IPS-15b (cell line): ENCODE data around the gene ZFYVE27.

Experiments
- H3K27me3 ChIP-seq: one replicate; pipeline ENCODE4 v1.6.1; 2013; ENCODE audit warnings: low read length; ENCODE audit not compliant: control insufficient read depth, insufficient read depth
- H3K36me3 ChIP-seq: one replicate; pipeline ENCODE4 v1.6.1; 2013; ENCODE audit warnings: low read length; ENCODE audit not compliant: control insufficient read depth, insufficient read depth
- H3K4me1 ChIP-seq: one replicate; pipeline ENCODE4 v1.6.1; 2013; ENCODE audit warnings: mild to moderate bottlenecking, low read length; ENCODE audit not compliant: control insufficient read depth, insufficient read depth
- H3K4me3 ChIP-seq: one replicate; pipeline ENCODE4 v1.5.1; 2013; ENCODE audit warnings: low read depth, low read length
- H3K9ac ChIP-seq: one replicate; pipeline ENCODE4 v1.6.1; 2013; ENCODE audit warnings: low read depth, mild to moderate bottlenecking, low read length
- H3K9me3 ChIP-seq: one replicate; pipeline ENCODE4 v1.6.1; 2013; ENCODE audit warnings: mild to moderate bottlenecking, low read length; ENCODE audit not compliant: control insufficient read depth, insufficient read depth

ZFYVE27 gene

GRCh38 chr10:97759158-97759887, 22.4 kb downstream of the ZFYVE27 start:
- no peaks in the 10 kb centered on the region for H3K4me1 ChIP-seq
- no peak overlapping the region for H3K4me3 ChIP-seq
- H3K36me3 ChIP-seq: peaks cover 40% of the 10 kb centered on the region
- no peaks in the 10 kb centered on the region for H3K9me3 ChIP-seq
- H3K9ac ChIP-seq: no peak overlapping the region
- no peaks in the 10 kb centered on the region for H3K27me3 ChIP-seq

- H3K9ac ChIP-seq: no peak overlapping the region
- H3K4me1 ChIP-seq: no peaks in the 10 kb centered on the region
- no peaks in the 10 kb centered on the region for H3K27me3 ChIP-seq
- H3K36me3 ChIP-seq: peaks cover 36% of the 10 kb centered on the region
- H3K9me3 ChIP-seq: no peaks in the 10 kb centered on the region
- H3K4me3 ChIP-seq: no peak overlapping the region
These were observed 23.0 kb downstream of the ZFYVE27 start for GRCh38 chr10:97759946-97760345.

DNA sequence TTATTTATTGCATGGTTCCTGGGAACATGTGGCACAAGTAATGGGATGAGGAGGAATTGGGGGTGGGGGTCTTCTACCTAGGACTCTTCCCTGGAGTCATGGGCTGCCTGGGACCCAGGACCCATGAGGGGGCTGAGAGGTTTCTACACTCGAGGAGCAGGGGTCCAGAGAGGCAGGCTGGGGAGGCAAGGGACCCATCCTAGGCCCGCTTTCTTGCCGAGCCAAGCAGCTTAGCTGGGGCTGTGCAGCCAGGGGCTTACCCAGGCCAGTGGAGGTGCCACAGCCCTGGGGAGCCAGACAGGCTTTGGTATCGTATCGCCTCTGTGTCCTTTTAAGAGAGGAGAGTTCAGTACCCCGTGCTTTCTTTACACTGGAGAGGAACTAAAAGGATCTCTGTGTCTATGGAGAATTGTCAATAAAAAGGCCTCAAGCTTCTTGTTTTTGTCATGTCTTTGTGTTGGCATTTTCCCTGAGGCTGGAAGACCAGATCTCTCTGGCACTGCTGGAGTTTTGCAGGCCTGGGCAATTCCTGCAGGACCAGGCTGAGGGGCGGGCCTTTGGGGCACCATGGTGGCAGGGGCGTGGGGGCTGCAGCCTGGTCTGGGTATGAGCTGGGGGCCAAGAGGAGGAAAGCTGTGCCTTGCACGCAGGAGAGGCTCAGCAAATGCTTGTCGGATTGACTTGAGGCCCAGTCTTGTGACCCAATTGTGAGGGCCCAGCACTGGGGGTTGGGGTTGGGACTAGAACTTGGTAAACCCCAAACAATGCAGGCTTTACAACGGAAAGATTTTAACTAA, 23.7 kb downstream of the ZFYVE27 start:
- peaks cover 30% of the 10 kb centered on the region for H3K36me3 ChIP-seq
- H3K4me3 ChIP-seq: no peak overlapping the region
- H3K4me1 ChIP-seq: no peaks in the 10 kb centered on the region
- H3K9me3 ChIP-seq: no peaks in the 10 kb centered on the region
- no peaks in the 10 kb centered on the region for H3K27me3 ChIP-seq
- no peak overlapping the region for H3K9ac ChIP-seq

GRCh38 chr10:97761331-97761865, 24.5 kb downstream of the ZFYVE27 start:
- no peaks in the 10 kb centered on the region for H3K9me3 ChIP-seq
- no peak overlapping the region for H3K4me3 ChIP-seq
- no peaks in the 10 kb centered on the region for H3K27me3 ChIP-seq
- no peak overlapping the region for H3K9ac ChIP-seq
- H3K36me3 ChIP-seq: peaks cover 23% of the 10 kb centered on the region
- no peaks in the 10 kb centered on the region for H3K4me1 ChIP-seq

DNA sequence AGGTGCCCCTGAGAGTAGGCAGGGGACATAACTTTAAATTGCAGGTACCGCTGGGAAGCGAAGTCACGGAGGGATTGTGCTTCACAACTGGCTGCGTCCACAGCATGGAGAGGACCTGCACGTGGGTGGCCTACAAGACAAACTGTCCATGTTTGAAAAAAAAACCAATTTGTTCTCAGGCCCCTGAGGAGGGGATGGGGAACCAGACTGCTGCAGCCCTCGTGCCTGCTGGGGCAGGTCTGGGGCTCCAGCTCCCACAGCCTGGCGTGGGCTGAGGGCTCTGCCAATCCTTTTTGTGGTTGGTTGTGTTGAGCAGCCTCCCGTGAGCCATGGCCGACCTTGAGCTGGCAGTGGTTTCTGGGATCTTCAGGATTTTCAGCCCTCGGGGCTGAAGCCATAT, 25.1 kb downstream of the ZFYVE27 start:
- Histone ChIP-seq H3K4me1 (no peaks in the 10 kb centered on the region), H3K4me3 (no peak overlapping the region)

GRCh38 chr10:97762816-97763215, 25.9 kb downstream of the ZFYVE27 start:
- Histone ChIP-seq H3K9ac (no peak overlapping the region), H3K27me3 (no peaks in the 10 kb centered on the region), H3K4me1 (no peaks in the 10 kb centered on the region), H3K36me3 (peaks cover 14% of the 10 kb centered on the region), H3K4me3 (no peak overlapping the region), H3K9me3 (no peaks in the 10 kb centered on the region)

More for the DNA sequence above, 25.1 kb downstream of the ZFYVE27 start:
- Histone ChIP-seq H3K27me3 (no peaks in the 10 kb centered on the region), H3K9me3 (no peaks in the 10 kb centered on the region), H3K36me3 (peaks cover 16% of the 10 kb centered on the region), H3K9ac (no peak overlapping the region)

DNA sequence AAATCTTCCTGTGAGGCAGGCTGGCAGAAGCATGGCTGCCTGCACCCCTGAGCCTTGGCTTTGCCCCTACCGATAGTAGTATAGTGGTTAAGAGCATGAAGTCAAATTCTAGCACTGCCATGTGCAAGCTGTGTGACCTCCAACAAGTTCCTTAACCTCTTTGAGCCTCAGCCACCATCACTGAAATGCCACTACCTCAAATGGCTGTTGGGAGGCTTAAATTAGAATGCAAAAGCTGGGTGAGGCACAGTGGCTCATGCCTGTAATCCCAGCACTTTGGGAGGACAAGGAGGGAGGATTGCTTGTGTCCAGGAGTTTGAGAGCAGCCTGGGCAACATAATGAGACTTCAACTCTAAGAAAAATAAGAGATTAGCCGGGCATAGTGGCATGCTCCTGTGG, 26.5 kb downstream of the ZFYVE27 start:
- H3K27me3 ChIP-seq: no peaks in the 10 kb centered on the region
- no peak overlapping the region for H3K4me3 ChIP-seq
- no peak overlapping the region for H3K9ac ChIP-seq
- H3K36me3 ChIP-seq: peaks cover 14% of the 10 kb centered on the region
- no peaks in the 10 kb centered on the region for H3K4me1 ChIP-seq
- H3K9me3 ChIP-seq: no peaks in the 10 kb centered on the region

DNA sequence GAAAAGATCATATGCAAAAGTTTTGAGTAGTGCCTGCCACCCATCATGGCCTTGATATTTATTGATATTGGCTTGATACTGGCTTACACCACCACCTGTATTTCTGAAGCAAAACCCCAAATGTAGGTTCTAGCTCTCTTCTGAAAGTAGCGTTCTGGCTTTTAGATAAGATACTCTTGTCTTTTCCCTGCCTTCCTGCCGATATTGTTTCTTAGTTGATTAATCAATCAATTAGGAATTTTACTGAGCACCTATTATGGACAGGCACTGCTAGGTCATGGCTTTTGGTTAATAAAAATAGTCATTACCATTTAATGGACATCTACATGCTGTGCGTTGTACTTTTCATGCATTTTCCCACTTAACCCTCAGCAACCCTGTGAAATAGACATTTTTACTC, 27.0 kb downstream of the ZFYVE27 start:
- H3K9me3 ChIP-seq: no peaks in the 10 kb centered on the region
- no peak overlapping the region for H3K4me3 ChIP-seq
- no peak overlapping the region for H3K9ac ChIP-seq
- no peaks in the 10 kb centered on the region for H3K4me1 ChIP-seq
- peaks cover 14% of the 10 kb centered on the region for H3K36me3 ChIP-seq
- peaks cover 2% of the 10 kb centered on the region for H3K27me3 ChIP-seq

DNA sequence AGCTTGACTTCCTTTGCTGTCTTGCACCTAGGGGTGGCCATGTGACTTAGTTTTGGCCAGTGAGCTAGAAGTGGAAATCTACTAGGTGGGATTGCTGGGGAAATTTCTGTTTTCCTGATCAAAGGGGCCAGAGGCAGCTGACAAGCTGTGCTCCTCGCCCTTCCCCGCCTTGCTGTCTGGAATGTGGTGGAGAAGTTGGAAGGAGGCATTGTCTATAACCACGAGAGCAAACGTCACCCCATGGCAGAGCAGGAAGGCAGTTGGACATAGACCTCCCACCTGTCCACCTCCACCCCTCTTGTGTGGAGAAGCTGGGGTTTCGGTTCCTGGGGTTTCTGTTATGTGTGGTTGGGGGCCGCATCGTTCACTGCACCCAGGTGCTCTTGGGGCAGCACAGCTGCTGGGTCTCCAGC, 27.6 kb downstream of the ZFYVE27 start:
- Histone ChIP-seq H3K4me1 (no peaks in the 10 kb centered on the region), H3K27me3 (peaks cover 8% of the 10 kb centered on the region), H3K4me3 (no peak overlapping the region), H3K9me3 (no peaks in the 10 kb centered on the region), H3K36me3 (peaks cover 10% of the 10 kb centered on the region), H3K9ac (no peak overlapping the region)

- Histone ChIP-seq H3K4me1 (no peaks in the 10 kb centered on the region), H3K27me3 (peaks cover 15% of the 10 kb centered on the region), H3K9me3 (no peaks in the 10 kb centered on the region), H3K9ac (no peak overlapping the region), H3K4me3 (no peak overlapping the region), H3K36me3 (peaks cover 3% of the 10 kb centered on the region)
These were observed 28.3 kb downstream of the ZFYVE27 start for GRCh38 chr10:97765201-97765600.

GRCh38 chr10:97766106-97766810, 29.3 kb downstream of the ZFYVE27 start:
- peaks cover 25% of the 10 kb centered on the region for H3K27me3 ChIP-seq
- no peak overlapping the region for H3K9ac ChIP-seq
- H3K9me3 ChIP-seq: no peaks in the 10 kb centered on the region
- H3K4me3 ChIP-seq: no peak overlapping the region
- peaks cover 5% of the 10 kb centered on the region for H3K4me1 ChIP-seq
- no peaks in the 10 kb centered on the region for H3K36me3 ChIP-seq
